Prostate gland (tissue), 2 donors: ENCODE data around the gene GDPD4. TPM values are rescaled to one million over a fixed set of nuclear protein-coding genes. Genes with fewer than 3 reads are reported as not detected.

Experiments used
- DNase-seq: peaks from one replicate; pipeline ENCODE4 v3.0.0-alpha.2; 2019; ENCODE audit warnings: low spot score
- H3K27ac ChIP-seq, 2 donors: fragments of 200-600 bp; sonication (generic); 2 replicates each; pipeline ENCODE4 v1.5.1; 2017 to 2019
- H3K27me3 ChIP-seq: fragments of 200-600 bp; sonication (generic); replicated peaks from 2 replicates; pipeline ENCODE4 v1.5.1; 2019; ENCODE audit not compliant: insufficient read depth
- H3K36me3 ChIP-seq, 2 donors: fragments of 200-600 bp; sonication (generic); 1 replicate in 1 of 2; 2 replicates in 1 of 2; pipeline versions ENCODE4 v1.5.1 to v1.8.1; 2017 to 2019
- H3K4me1 ChIP-seq: fragments of 200-600 bp; sonication (generic); replicated peaks from 2 replicates; pipeline ENCODE4 v1.5.1; 2019
- H3K4me3 ChIP-seq, 2 donors: fragments of 200-600 bp; sonication (generic); 2 replicates each; pipeline ENCODE4 v1.5.1; 2017 to 2019
- H3K9me3 ChIP-seq: fragments of 200-600 bp; sonication (generic); 2 replicates; pipeline ENCODE4 v1.5.1; 2017
- POLR2A ChIP-seq: fragments of 450-650 bp; IDR thresholded peaks from one replicate; pipeline ENCODE4 v1.6.1; 2016; ENCODE audit warnings: antibody characterized with exemption, mild to moderate bottlenecking
- POLR2AphosphoS5 ChIP-seq: sonication (generic); formaldehyde crosslinking; IDR thresholded peaks from one replicate; pipeline ENCODE4 v1.6.1; 2017; ENCODE audit warnings: antibody characterized with exemption
- WGBS: methylation state at CpG from one replicate; pipeline ENCODE4 v1.1.5; 2018; 5-methylcytosine and 5-hydroxymethylcytosine counted together
- intact Hi-C: fragments of 100-400 bp; cut with DNase I; formaldehyde crosslinking; loops from one replicate; pipeline ENCODE4 v1.14.2; 2022
- total RNA-seq, 2 donors: library from RNA; depleted of rRNA; stranded (reverse); fragments of >200 nt; gene quantifications; one replicate each; pipeline ENCODE4 v1.1.0, GENCODE V29; 2016
- TF ChIP-seq, protein P1 (sequence below), 4 experiments: fragments of 200-600 bp in 2 of 4; fragments of 450-650 bp in 2 of 4; sonication (generic) in 2 of 4; IDR thresholded peaks; 1 replicate in 3 of 4; 2 replicates in 1 of 4; pipeline ENCODE4 v1.5.1; 2016 to 2019; ENCODE audit warnings: antibody characterized with exemption in 4 of 4, mild to moderate bottlenecking in 2 of 4, moderate library complexity in 2 of 4

Gene GDPD4
- total RNA-seq, 2 donors from 2014 or later: 7.4 TPM; not detected in 1

DNA sequence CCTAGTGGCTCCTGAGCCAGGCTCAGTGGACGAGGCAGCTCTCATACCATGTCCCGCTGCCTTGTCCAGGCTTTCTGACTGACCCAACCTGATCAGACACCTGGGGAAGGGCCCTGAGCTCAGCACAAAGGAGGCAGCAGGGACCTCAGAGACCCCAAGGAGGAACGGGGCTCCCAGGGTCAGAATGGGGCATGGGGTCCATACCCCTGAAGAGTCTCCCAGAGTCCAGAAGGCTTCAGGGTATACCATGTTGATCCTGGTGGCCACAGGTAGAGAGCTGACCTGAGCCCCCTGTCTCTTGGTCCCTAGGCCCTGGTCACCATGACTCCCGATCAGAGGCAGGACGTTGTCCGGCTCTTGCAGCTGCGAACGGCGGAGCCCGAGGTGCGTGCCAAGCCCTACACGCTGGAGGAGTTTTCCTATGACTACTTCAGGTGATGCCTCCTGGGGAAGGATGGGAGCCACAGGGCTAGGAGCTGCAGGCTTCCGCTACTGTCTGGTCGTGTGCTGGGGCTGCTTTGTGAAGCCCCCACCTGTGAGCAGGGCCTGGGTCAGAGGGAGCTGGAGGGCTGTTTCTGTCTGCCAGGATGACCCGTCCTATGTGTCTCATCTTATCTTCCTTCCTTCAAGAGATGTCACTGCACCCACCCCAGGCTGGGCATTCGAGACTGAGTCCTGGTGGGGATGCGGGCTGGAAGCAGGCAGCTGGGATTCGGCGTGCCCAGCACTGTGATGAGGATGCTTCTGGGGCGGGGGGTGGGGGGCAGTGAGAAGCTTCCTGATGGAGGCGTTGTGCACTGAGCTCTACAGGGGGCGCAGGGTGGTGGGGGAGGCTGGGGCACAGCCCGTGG lies 99.3 kb downstream of the GDPD4 start:
- DNase-seq: no peak
- no peaks in the 10 kb centered on the region for H3K36me3 ChIP-seq
- TF ChIP-seq, protein P1, sequence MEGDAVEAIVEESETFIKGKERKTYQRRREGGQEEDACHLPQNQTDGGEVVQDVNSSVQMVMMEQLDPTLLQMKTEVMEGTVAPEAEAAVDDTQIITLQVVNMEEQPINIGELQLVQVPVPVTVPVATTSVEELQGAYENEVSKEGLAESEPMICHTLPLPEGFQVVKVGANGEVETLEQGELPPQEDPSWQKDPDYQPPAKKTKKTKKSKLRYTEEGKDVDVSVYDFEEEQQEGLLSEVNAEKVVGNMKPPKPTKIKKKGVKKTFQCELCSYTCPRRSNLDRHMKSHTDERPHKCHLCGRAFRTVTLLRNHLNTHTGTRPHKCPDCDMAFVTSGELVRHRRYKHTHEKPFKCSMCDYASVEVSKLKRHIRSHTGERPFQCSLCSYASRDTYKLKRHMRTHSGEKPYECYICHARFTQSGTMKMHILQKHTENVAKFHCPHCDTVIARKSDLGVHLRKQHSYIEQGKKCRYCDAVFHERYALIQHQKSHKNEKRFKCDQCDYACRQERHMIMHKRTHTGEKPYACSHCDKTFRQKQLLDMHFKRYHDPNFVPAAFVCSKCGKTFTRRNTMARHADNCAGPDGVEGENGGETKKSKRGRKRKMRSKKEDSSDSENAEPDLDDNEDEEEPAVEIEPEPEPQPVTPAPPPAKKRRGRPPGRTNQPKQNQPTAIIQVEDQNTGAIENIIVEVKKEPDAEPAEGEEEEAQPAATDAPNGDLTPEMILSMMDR (IDR thresholded peaks at IDR 0.05): no peak
- TF ChIP-seq POLR2AphosphoS5 (no peak), POLR2A (no peak)
- WGBS: 97% methylated on average over 20 of the region's 23 CpGs
- no peaks in the 10 kb centered on the region for H3K4me1 ChIP-seq
- no peak overlapping the region for H3K27ac ChIP-seq
- H3K9me3 ChIP-seq: no peaks in the 10 kb centered on the region
- no peak overlapping the region for H3K4me3 ChIP-seq
- intact Hi-C loops: no loop called here
- H3K27me3 ChIP-seq: no peaks in the 10 kb centered on the region

DNA sequence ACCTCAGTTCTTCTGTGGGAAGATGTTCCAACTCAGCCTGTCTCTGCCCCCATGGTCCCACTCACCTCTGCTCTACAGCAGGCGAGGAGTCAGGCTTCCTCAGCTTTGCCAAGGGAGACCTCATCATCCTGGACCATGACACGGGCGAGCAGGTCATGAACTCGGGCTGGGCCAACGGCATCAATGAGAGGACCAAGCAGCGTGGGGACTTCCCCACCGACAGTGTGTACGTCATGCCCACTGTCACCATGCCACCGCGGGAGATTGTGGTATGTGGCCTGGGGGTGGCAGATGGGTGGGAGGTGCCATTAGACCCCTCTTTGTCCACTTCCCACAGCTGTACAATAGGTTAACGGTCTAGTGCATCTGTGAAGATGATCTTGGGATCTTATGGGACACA lies 100.1 kb downstream of the GDPD4 start:
- Histone ChIP-seq H3K4me1 (no peaks in the 10 kb centered on the region), H3K27me3 (no peaks in the 10 kb centered on the region), H3K9me3 (no peaks in the 10 kb centered on the region), H3K36me3 (no peaks in the 10 kb centered on the region), H3K27ac (no peak overlapping the region), H3K4me3 (no peak overlapping the region)
- TF ChIP-seq POLR2A (no peak), POLR2AphosphoS5 (no peak)
- TF ChIP-seq, protein P1 (IDR thresholded peaks at IDR 0.05): no peak
- intact Hi-C loops: no loop called here
- no peak for DNase-seq
- WGBS: 94% methylated on average over 11 of the region's 11 CpGs

DNA sequence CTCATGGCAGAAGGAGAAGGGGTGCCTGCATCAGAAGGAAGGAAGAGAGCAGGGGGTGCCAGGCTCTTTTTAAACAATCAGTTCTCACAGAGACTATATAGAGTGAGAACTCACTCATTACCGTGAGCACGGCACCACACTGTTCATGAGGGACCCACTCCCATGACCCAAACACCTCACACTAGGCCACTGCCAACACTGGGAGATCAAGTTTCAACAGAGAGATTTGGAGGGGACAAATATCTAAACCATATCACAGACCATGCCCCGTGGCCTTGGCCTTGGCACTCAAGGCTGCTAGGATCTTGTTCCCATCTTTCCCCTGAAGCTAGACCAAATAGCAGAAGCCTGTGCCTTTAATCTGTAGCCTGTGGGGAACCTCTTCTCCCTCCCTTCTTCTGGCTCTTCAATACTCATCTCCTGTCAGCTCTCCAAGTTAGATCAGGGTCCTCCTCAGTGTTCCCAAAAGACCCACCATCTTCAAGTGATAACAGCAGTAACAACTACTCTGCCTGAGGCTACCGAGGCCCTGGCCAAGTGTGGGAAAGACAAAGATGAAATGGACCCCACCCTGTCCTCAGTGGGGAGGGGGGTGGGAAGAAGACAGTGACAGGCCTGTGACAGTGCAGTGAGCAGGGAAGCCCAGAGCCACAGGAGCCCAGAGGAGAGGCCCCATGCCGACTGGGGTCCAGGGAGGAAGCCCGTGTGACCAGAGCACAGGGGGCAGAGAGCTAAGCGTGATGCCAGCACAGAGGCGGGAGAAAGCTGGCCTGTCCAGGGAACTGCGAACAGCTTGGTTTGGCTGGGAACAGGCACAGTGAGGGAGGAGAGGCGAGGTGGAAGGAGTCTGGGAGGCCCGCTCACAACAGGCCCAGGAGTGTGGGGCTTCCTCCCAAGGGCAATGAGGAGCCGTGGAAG lies 100.9 kb downstream of the GDPD4 start:
- Histone ChIP-seq H3K9me3 (no peaks in the 10 kb centered on the region), H3K36me3 (no peaks in the 10 kb centered on the region), H3K4me3 (no peak overlapping the region), H3K27ac (no peak overlapping the region), H3K4me1 (no peaks in the 10 kb centered on the region), H3K27me3 (no peaks in the 10 kb centered on the region)
- WGBS: 79% methylated on average over 11 of the region's 12 CpGs
- intact Hi-C loops: no loop called here
- TF ChIP-seq, protein P1 (IDR thresholded peaks at IDR 0.05): no peak
- TF ChIP-seq POLR2A: no peak
- TF ChIP-seq POLR2AphosphoS5: no peak
- no peak for DNase-seq

DNA sequence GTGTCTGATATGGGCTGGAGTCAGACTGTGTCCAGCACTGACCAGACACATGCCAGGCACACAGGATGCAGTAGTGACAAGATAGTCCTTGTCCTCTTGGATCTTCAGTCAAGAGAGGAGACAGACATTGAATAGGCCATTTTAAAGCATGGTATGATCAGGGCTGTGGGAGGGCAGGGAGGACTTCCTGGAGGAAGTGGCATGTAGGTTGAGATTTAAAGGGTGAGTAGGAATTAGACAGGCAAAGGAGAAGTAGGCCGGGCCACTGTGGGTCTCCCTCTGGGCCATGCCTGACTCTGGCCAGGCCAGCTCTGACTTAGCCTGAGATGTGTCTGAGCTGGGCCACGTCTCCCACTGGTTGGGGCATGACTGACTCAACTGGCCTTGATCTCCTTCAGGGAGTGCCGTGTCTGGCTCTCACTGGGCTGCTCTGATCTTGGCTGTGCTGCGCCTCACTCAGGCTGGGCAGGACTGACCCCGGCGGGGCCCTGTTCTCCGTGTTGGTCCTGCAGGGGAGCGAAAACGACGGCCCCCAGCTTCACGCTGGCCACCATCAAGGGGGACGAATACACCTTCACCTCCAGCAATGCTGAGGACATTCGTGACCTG lies 102.2 kb downstream of the GDPD4 start:
- DNase-seq: no peak
- intact Hi-C loops: no loop called here

More for the DNA sequence above, 102.2 kb downstream of the GDPD4 start:
- no peaks in the 10 kb centered on the region for H3K36me3 ChIP-seq
- H3K4me3 ChIP-seq: no peak overlapping the region
- TF ChIP-seq POLR2AphosphoS5 (no peak), POLR2A (no peak)
- TF ChIP-seq, protein P1 (IDR thresholded peaks at IDR 0.05): no peak
- no peak overlapping the region for H3K27ac ChIP-seq
- no peaks in the 10 kb centered on the region for H3K4me1 ChIP-seq
- no peaks in the 10 kb centered on the region for H3K9me3 ChIP-seq
- WGBS: 95% methylated on average over 13 of the region's 13 CpGs
- H3K27me3 ChIP-seq: no peaks in the 10 kb centered on the region
